HG02943 (cell line): ENCODE results near the gene PARP1.

ENCODE experiments used
- ATAC-seq: cut with Tn5 transposase; IDR thresholded peaks from one replicate; pipeline ENCODE4 v1.9.1; 2021; ENCODE audit warnings: mild to moderate bottlenecking, low read depth, moderate library complexity; ENCODE audit not compliant: unreplicated experiment

PARP1 gene

DNA sequence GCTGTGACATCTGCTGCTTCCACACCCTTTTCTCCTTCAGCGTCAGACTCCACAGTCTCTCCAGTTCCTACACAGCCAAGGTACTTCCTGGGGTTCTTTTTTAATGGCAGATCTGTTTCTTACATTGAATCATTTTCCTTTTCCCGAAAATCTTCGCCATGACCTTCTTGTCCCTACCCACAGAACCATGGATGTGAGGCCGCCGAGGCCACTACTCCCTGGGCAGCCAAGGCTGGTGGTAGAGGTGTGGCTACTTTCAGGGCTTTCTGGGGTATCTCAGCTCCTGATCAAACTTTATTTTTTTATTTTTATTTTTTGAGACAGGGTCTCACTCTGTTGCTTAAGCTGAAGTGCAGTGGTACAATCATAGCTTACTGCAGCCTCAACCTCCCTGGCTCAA, 89.4 kb downstream of the PARP1 start:
- ATAC-seq: no peak

DNA sequence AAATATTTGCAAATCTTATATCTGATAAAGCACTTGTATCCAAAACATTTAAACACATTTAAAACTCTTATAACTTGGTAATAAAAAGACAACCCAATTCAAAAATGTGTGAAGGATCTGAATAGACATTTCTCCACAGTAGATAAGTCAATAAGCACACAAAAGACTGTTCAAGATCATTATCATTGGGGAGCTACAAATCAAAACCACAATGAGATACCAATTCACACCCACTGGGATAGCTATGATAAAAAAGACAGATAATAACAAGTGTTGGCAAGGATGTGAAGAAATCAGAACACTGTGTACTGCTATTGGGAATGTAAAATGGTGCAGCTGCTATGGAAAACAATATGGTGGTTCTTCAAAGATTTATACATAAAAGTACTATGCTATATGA, 93.8 kb downstream of the PARP1 start:
- no peak for ATAC-seq

DNA sequence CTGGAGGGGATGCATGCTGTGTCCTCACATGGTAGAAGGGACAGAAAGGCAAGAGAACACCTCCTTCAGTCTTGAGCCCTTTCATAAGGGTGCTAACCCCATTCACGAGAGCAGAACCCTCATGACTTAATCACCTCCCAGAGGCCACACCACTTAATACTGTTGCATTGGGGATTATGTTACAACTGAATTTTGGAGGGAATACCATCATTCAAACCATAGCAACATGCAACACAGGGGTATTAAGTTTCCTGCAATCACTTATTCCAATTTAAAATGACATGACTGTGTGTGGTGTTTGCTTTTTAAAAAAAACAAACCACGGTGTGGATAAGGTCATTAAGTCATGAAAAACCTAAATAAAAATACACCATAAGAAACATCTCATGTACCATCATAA, 95.8 kb downstream of the PARP1 start:
- ATAC-seq: no peak

DNA sequence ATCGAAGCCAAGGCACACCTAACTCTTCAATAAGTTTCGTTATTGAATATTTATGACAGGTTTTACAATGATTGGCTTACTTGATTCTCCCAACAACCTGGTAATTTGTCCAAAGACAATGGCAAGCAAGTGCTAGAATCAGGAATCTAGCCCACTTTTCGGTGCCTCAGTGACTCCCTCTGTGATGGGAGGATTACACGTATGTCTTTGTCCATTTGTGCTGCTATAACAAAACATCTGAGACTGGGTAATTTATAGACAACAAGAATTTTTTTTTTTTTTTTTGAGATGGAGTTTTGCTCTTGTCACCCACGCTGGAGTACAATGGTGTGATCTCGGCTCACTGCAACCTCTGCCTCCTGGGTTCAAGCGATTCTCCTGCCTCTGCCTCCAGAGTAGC, 96.5 kb downstream of the PARP1 start:
- ATAC-seq: no peak
